GM12865 (cell line): ENCODE measurements around the gene MTCL1.

Experiments
- DNase-seq: peaks from one replicate; pipeline ENCODE4 v3.0.0; 2010; ENCODE audit warnings: low read depth
- H3K4me3 ChIP-seq: 2 replicates; pipeline ENCODE4 v1.5.1; 2011; ENCODE audit warnings: mild to moderate bottlenecking, low read depth, low read length, control low read depth
- CTCF ChIP-seq: IDR thresholded peaks from 2 replicates; pipeline ENCODE4 v1.5.1; 2011; ENCODE audit warnings: low read length, control low read depth, low read depth, inconsistent platforms; ENCODE audit not compliant: insufficient read depth; ENCODE audit errors: missing control alignments

MTCL1 gene

GRCh38 chr18:8849696-8850095 is 144.3 kb downstream of the MTCL1 start:
- DNase-seq, result no peak
- no peak overlapping the region for H3K4me3 ChIP-seq
- no peak for TF ChIP-seq CTCF

- no peak for TF ChIP-seq CTCF
- DNase-seq, result no peak
- no peak overlapping the region for H3K4me3 ChIP-seq
Measured at GRCh38 chr18:8851659-8852058, 146.3 kb downstream of the MTCL1 start.

GRCh38 chr18:8854550-8854949 is 149.2 kb downstream of the MTCL1 start:
- no peak for DNase-seq
- TF ChIP-seq CTCF, result no peak
- H3K4me3 ChIP-seq, result no peak overlapping the region

GRCh38 chr18:8854962-8855361 is 149.6 kb downstream of the MTCL1 start:
- no peak overlapping the region for H3K4me3 ChIP-seq
- no peak for TF ChIP-seq CTCF
- DNase-seq, result no peak

GRCh38 chr18:8856212-8856611 is 150.9 kb downstream of the MTCL1 start:
- DNase-seq, result no peak
- no peak for TF ChIP-seq CTCF

GRCh38 chr18:8856769-8857393 is 151.5 kb downstream of the MTCL1 start:
- DNase-seq, result no peak
- TF ChIP-seq CTCF, result no peak
- no peak overlapping the region for H3K4me3 ChIP-seq

More at GRCh38 chr18:8856212-8856611, 150.9 kb downstream of the MTCL1 start:
- no peak overlapping the region for H3K4me3 ChIP-seq

- no peak for TF ChIP-seq CTCF
- DNase-seq, result no peak
- no peak overlapping the region for H3K4me3 ChIP-seq
Measured at GRCh38 chr18:8857806-8858205, 152.4 kb downstream of the MTCL1 start.
